Stimulated activated naive CD4-positive, alpha-beta T cell treated with Interleukin-2 at 50 U/mL for 16 hours (primary cell): ENCODE data around the gene PDE7B.
"Not testable (repeated sequence)": the region's sequence is repeated elsewhere in the genome, so short reads cannot be mapped to it uniquely, and the experiment has no call there.

Experiments used
- DNase-seq: peaks from one replicate; lab custom pipeline; 2025; lab: John Stamatoyannopoulos, UW

PDE7B gene

GRCh38 chr6:136111831-136112230 is 260.3 kb downstream of the PDE7B start:
- no peak for DNase-seq

DNA sequence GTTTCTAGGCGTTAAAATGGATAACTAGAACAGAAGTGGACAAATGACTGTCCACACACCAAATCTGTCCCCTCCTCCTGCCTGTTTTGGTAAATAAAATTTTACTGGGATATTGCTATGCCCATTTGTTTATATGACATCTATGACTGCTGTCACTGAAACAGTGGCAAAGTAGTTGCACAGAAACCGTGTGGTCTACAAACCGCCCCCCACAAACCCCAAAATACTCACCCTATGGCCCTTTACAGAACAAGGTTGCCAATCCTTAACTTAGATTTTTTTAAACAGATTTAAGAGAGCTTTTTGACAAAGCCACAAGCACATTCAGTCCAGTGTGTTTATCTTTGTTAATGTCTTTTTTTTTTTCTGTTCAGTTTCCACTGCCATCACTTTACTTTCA is 260.8 kb downstream of the PDE7B start:
- DNase-seq = no peak

DNA sequence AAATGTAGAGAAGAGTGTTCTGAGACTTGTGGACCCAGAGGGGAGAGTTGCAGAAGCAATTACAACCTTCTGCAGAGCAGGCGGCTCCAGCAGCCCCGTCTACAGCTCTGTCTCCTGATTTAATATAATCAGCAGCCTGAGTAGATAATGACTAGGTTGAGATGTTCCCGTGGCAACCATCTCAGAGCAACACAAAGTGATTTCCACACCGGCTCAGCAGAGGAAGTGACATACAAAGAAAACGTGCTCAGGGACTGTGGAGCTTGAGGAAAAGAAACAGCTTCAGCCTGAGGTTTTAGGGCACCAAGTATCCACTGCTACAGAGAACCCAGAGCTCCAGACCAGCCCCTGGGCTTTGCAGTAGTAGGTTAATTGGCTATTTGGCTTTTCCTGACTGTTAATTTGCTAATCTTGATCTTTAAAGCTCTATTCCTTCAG is 262.3 kb downstream of the PDE7B start:
- DNase-seq = no peak

- DNase-seq = no peak
Observed at GRCh38 chr6:136114661-136115060, 263.2 kb downstream of the PDE7B start.

- no peak for DNase-seq
Observed at GRCh38 chr6:136115941-136116340, 264.4 kb downstream of the PDE7B start.

GRCh38 chr6:136117081-136117480 is 265.6 kb downstream of the PDE7B start:
- DNase-seq = no peak

GRCh38 chr6:136118787-136119186 is 267.3 kb downstream of the PDE7B start:
- DNase-seq = no peak

DNA sequence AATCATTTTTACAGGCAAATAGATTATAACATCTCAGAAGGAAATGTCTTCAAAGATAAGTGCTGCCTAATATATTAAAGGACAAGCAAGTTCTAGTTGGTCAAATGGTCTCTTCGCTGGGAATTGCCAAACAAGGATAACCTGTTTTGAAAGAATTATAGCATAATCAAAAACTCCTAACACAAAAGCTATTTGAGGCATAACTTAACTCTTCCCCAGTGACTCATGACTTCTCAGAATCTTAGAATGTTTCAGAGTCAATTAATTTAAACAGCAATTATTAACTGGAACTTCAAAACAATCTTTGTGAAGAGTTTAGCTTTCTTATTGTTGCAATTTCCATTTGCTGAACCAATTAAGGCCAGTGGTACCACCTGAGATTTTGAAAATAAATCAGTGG is 272.0 kb downstream of the PDE7B start:
- no peak for DNase-seq

DNA sequence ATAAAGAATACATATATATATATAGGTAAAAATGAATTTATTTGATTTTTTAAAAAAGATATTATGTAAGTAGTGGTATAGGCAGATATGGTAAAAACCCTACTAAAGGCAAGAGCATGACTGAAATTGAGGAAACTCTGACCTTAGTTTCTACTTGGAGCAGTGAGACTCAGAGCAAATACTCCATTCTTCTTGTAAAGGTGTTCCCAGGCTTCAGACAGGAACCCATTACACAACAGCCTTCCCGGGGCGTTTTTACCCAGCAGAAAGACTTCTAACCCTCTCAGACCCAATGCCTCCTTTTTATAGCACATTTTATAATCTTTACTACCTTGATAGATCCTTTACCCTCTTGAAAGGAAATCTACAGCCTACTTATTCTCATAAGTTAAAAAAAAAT is 274.1 kb downstream of the PDE7B start:
- no peak for DNase-seq

GRCh38 chr6:136127873-136128272 is 276.4 kb downstream of the PDE7B start:
- no peak for DNase-seq

DNA sequence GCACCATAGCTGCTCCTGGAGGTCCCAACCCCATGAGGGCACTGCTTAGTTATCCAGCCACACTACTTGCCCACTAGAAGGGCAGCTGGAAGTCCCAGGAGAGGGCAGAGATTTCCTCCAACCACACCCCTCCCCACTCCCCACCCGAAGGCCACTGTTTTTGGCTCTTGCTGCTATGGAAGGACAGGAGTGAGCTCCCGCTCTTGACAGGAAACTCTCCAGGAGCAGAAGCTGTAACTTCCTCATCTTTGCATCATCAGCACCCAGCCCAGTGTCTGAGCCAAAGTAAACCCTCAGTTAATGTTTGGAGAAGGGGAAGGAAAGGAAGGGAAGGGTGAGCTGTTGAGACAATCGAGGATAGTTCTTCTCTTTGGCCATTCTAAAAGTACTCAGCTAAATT is 277.9 kb downstream of the PDE7B start:
- no peak for DNase-seq

DNA sequence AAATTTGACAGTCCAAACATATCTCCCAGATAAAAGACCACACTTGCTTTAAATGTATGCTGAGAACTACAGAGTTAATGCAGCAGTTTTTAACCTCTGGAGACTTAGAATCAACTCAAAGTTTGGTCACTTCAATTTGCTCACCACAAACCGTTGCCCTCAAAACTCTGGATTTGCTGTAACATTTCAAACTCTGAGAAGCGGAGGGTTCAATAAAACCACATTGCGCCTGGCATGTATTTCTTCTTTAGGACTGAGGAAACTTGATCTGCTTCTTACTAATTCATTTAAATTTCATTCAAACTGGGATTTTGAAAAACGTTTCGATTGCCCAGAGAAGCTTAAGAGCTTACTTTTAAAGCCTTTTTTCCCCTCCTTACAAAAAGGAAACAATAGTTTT is 282.8 kb downstream of the PDE7B start:
- no peak for DNase-seq

DNA sequence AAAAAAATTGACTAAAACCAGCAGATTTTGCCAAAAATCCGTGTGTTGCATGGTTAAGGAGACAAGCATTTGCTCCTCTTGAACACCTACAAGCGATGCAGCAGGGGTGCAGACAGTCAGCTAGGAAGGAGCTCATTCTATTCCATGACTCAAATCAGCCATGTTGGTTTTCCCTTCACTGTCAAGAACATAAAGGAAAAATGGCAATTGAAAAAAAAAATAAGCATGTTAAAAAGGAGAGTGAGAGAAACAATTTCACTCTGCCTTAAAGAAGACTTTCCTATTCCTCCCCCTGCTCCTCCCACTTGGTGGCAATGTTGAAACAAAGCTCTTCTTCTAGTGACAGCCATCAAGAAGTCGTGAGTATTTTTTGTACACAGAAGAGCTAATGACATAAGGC is 283.2 kb downstream of the PDE7B start:
- DNase-seq = no peak

- no peak for DNase-seq
Observed at GRCh38 chr6:136136274-136136673, 284.8 kb downstream of the PDE7B start.

GRCh38 chr6:136137008-136137692 is 285.6 kb downstream of the PDE7B start:
- DNase-seq = no peak

DNA sequence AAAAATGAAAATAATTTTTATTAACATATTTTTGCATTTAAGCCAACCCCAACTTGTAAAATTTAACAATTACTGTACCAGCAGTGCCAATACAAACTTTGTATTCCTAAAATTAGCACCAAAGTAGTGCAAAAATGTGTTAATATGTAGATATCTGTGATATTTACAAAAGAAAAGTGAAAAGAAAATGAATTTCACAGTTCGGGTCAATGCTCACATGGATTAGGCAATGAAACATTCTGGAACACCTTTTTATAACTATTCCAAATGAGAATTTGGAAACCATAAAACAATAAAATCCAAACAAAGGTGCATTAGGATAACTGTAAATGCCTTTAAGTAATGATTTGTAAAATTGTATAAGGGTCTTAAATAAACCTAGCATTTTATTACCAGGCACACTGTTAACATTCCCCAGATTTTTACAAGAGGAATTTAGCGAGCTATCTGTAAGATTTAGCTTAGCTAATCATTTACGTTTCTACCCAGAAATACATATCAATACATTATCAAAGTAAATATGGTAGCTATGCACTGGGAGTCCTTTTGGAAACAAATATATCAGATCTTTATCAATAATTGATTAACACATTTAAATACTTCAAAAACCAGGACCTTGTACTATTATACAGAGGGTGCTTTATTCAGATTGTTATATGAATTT is 286.4 kb downstream of the PDE7B start:
- DNase-seq = no peak

- DNase-seq = not testable (repeated sequence)
Observed at GRCh38 chr6:136139111-136139510, 287.6 kb downstream of the PDE7B start.

DNA sequence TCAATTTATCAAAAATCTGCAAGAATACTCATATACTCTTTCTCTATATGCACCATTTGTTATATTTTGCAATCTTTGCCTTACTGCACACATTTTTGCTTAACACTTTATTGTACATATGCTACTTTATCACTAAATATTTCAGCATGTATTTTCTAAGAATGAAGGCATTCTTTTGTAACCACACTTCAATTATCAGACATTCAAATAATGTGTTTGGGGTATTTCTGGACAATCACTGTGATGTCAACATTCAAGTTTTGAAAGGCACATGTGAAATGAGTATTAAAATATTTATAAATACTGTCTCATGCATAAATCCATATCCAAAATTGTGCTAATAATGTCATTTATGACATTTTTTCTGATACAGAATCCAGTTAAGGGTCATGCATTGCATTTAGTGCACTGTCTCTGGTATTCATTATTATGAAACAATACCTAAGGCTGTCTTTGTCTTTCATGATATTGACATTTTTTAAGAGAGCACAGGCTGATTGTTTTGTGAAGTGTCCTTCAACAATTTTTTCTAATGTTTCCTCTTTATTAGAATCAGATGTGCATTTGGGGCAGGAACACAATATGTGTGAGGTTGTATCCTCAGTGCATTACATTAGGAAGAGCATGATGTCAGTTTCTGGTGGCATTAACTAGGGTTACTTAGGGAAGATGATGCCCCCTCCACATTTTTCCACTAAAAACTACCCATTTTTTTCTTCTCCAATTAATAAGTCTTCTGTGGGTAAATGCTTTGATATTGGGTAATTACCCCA is 292.9 kb downstream of the PDE7B start:
- no peak for DNase-seq

GRCh38 chr6:136146130-136146529 is 294.6 kb downstream of the PDE7B start:
- DNase-seq = no peak

- DNase-seq = no peak
Observed at GRCh38 chr6:136147342-136147741, 295.8 kb downstream of the PDE7B start.

- DNase-seq = no peak
Observed at GRCh38 chr6:136148051-136148450, 296.6 kb downstream of the PDE7B start.

DNA sequence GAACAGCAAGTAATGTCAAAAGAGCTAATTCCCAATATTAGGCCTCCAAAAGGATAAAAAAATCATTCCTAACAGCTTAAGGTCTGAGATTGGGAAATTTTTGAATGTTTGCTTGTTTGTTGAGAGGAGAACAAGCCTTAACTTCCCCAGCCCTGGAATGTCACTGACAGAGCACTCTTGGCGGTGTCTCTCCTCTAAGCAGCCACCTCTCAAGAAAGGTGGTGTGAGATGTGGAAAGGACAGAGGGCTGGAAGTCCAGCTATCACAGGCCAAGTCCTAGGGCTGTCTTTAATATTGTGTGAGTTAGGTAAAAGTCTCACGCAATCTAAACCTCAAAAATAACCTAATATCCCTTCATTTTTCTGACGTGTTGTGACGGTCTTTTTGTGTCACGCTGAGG is 297.0 kb downstream of the PDE7B start:
- no peak for DNase-seq

DNA sequence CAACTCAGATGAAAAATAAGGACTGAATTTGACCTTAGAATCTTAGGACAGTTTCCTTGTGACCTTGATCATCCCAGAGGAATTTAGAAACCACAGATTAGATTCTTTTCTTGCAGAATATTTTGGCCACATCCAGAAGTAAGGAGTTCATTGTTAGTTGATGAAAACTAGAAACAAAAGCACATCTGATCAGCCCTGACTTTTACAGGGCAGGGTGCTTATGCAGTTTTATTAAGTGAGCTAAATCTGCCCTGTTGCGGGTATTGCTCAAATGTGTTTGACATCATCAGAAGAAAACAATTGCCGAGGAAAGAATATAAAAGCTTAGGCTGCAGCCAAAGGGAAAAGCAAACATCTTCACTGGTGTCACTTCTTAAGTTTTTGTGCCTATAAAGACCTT is 297.8 kb downstream of the PDE7B start:
- DNase-seq = no peak
